Measurements from ENCODE around the gene OR5AC2.

OR5AC2 gene

GRCh38 chr3:98086873-98087272, at the start of gene OR5AC2:
Gene OR5AC2, plus strand, starts transcription at chr3:98087173. Its CDS starts 0 bp downstream, at chr3:98087173.
- DNase-seq (ENCODE audit: low read depth) = no peak

GRCh38 chr3:98038286-98038685, 48.7 kb upstream of the OR5AC2 start:
- DNase-seq (ENCODE audit: low read depth) = no peak

GRCh38 chr3:98038876-98039275, 48.1 kb upstream of the OR5AC2 start:
- DNase-seq (ENCODE audit: low read depth) = no peak

GRCh38 chr3:98039322-98040024, 47.5 kb upstream of the OR5AC2 start:
- DNase-seq (ENCODE audit: low read depth) = peak; percentile 45

- no peak for DNase-seq (ENCODE audit: low read depth)
Observed at GRCh38 chr3:98041350-98041749, 45.6 kb upstream of the OR5AC2 start.

GRCh38 chr3:98048586-98048985, 38.4 kb upstream of the OR5AC2 start:
- no peak for DNase-seq (ENCODE audit: low read depth)

- DNase-seq (ENCODE audit: low read depth) = no peak
Observed at GRCh38 chr3:98049271-98049670, 37.7 kb upstream of the OR5AC2 start.

GRCh38 chr3:98056035-98056434, 30.9 kb upstream of the OR5AC2 start:
- no peak for DNase-seq (ENCODE audit: low read depth)

- no peak for DNase-seq (ENCODE audit: low read depth)
Observed at GRCh38 chr3:98057631-98058030, 29.3 kb upstream of the OR5AC2 start.

GRCh38 chr3:98058244-98058960, 28.6 kb upstream of the OR5AC2 start:
- DNase-seq (ENCODE audit: low read depth) = no peak

- no peak for DNase-seq (ENCODE audit: low read depth)
Observed at GRCh38 chr3:98068824-98069223, 18.1 kb upstream of the OR5AC2 start.

GRCh38 chr3:98070840-98071239, 16.1 kb upstream of the OR5AC2 start:
- DNase-seq (ENCODE audit: low read depth) = no peak

- no peak for DNase-seq (ENCODE audit: low read depth)
Observed at GRCh38 chr3:98073486-98073885, 13.5 kb upstream of the OR5AC2 start.

GRCh38 chr3:98095882-98096281, 8.9 kb downstream of the OR5AC2 start:
- DNase-seq (ENCODE audit: low read depth) = no peak

- DNase-seq (ENCODE audit: low read depth) = no peak
Observed at GRCh38 chr3:98099848-98100247, 12.9 kb downstream of the OR5AC2 start.

GRCh38 chr3:98108162-98108561, 21.2 kb downstream of the OR5AC2 start:
- no peak for DNase-seq (ENCODE audit: low read depth)

- no peak for DNase-seq (ENCODE audit: low read depth)
Observed at GRCh38 chr3:98109807-98110549, 23.0 kb downstream of the OR5AC2 start.

GRCh38 chr3:98110550-98110908, 23.6 kb downstream of the OR5AC2 start:
- DNase-seq (ENCODE audit: low read depth) = no peak

- DNase-seq (ENCODE audit: low read depth) = no peak
Observed at GRCh38 chr3:98114264-98114663, 27.3 kb downstream of the OR5AC2 start.

GRCh38 chr3:98115717-98116116, 28.7 kb downstream of the OR5AC2 start:
- DNase-seq (ENCODE audit: low read depth) = no peak

- no peak for DNase-seq (ENCODE audit: low read depth)
Observed at GRCh38 chr3:98130421-98130820, 43.4 kb downstream of the OR5AC2 start, which contains the start of gene OR5H1. Gene OR5H1, plus strand, starts transcription at chr3:98130721. Its CDS starts 1,977 bp downstream, at chr3:98132698.

- DNase-seq (ENCODE audit: low read depth) = no peak
Observed at GRCh38 chr3:98136631-98137030, 49.7 kb downstream of the OR5AC2 start.
